ENCODE data around the gene QSOX2.

QSOX2 gene

DNA sequence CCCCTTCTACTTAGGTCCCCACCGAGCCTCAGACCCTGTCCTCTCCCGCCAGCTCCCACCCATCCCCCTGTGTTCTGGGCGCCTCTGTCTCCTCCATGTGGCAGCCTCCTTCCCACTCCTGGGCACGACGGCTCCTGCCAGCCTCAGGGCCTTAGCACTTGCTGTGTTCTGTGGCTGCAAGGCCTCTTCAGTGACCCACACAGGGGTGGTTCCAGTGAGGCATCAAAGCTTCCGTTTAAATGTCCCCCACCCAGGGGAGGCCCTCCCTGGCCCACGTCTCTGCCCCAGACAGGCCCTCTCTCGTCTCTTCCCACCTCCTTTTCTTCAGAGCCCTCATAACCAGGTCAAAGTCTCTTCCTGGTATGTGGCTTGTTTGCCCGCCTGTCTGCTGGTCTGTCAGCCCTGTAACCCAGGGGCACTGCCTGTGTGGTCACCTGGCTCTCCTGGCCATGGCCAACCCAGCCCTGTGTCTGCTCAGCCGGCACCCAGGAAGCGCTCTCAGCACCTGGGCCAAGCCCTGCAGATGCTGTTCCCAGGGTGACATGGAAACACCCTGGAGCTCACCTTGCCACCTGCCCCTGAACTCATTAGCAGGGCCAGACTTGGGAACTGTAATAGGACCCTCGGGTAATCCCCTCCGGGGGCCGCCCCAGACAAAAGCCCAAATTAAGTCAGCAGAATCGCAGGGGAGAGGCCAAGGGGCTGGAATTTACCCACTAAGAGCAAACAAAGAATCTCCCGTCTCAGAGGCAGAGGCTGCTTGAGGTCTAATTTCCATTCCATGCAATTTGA, 74.4 kb downstream of the QSOX2 start:
- DNase-seq, result no peak

DNA sequence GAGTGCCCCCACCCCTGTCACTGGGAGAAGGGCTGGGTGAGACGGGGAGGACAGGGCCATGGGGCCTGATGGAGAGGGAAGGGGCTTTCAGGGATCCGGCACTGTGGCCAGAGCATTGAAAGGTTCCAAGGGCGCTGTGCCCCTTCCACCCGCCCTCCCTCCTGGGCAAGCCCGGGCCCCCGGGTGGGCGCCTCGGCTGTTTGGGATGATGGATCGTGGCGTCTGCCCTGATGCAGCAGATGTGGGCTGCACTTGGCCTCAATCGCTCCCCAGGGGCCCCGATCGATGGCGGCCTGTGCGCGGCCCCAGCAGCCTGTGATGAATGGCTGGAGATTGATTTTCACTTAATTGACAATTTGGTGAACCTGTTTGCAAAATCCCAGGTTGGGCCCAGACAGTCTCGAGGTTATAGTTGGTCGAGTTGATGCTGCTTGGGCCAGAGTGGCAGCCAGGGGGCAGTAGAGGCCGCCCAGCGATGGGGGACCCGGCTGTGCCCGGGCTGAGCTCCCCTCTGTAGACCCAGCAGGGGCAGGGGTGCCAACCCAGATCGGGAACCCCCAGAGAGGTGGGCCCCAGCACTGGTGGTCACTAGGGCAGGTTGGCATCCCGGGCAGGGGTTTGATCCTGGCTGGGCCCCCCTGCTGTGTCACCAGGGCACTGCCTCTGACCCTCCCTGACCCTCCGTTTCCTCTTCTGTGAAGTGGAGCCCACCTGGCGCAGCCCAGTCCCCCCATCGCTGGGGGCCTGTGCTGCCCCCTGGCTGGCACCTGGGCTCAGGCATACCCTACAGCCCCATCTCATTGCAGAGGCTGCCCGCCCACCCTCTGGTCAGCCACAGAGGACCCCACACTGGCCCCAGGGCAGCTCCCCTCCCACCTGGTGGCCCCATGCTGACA, 75.4 kb downstream of the QSOX2 start:
- DNase-seq, result peak; percentile 71

DNA sequence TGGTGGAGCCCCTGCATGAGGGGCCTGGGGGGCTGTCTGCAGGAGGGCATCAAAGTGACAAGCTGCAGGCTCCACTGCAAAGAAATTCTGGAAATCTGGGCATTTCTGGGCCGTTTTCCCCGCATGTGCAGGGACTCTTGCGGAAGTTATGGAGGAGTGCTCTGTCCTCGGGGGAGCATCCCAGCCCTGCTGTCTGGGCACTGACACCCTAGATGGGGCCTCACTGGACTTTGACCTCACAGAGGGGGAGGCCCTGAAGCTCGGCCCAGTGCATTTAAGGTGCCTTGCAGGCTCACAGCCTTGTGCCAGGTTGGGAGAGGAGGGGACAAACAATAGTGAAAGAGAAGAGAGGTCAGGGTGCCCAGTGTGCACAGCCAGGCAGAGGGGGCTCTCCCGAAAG, 76.1 kb downstream of the QSOX2 start:
- no peak for DNase-seq

DNA sequence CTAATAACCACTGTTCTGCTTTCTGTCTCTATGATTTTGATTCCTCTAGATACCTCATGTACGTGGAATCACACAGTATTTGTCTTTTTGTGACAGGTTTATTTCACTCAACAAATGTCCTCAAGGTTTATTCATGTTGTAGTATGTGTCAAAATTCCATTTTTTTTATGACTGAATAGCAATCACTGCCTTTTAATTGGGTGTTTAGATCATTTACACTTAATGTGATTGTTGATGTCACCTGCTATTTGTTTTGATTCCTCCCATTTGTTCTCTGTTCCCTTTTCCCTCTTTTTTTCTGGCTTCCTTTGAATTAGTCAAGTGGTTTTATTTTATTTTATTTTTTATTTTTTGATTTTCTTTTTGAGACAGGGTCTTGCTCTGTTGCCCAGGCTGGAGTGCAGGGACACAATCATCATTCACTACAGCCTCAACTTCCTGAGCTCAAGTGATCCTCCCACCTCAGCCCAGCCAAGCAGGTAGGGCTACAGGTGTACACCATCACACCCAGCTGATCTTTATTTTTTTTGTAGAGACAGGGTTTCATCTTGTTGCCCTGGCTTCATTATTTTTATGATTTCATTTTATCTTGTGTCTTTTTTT, 82.3 kb downstream of the QSOX2 start:
- DNase-seq, result no peak

DNA sequence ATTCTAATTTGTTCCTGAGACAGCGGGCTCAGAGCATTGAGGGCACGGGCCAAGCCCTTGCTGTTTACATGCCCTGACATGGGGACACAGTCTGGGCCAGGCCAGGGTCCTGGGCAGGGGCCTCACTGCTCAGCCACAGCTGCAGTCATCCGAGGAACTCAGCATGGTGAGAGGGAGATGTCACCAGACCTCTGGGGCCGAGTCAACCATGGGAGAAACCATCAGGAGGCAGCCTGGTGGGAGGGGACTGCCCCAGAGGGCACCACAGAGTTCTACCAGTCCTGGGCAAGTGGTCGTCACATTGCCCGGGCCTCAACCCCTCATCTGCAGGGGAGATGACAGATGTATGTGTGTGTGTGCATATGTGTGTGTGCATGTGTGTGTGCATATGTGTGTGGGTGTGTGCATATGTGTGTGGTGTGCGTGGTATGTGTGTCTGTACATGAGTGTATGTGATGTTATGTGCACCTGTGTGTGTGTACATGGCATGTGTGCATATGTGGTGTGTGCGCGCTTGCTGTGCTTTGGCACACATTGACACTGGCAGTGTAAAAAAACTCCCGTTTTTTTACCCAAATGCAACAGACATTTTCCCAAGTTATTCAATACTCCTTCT, 84.5 kb downstream of the QSOX2 start:
- no peak for DNase-seq

DNA sequence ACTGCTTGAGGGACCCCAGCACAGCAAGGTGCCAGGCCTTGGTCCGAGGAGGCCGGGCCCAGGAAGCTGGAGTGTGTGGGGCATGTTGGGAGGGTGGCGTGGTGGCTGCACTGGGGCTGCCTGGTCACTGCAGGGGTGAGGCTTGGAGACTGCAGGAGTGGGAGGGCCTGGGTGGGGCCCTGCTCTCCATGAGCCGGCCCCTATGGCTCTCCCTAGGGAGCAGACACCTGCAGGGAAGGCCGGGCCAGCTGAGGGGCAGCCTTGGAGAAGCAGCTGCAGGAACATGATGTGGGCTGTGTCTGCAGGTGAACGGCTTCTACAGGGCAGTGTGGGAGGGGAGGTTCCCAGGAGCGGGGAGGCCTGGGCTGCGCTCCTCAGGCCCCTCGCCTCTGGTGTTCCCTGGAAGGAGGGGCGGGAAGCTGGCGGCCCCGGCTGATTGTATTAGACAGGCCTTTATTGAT, 85.2 kb downstream of the QSOX2 start:
- no peak for DNase-seq

DNA sequence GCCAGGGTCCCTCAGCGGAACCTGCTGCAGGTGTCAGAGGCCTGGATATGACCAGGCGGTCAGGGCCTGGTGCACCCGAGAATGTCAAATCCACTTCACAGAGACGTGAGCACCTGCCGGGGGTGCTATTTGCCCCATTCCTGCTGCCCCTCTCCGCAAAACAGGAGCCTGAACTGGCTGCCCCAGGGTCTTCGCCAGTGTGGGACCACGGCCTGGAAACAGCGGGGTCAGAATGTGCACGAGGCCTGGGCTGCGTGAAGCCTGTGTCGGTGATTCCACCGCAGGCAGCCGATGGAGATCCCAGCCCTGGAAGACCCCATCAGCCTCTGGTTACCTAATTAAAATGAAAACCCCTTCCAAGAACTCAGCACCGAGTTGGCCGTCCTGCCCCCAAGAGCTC, 85.8 kb downstream of the QSOX2 start:
- DNase-seq, result no peak

DNA sequence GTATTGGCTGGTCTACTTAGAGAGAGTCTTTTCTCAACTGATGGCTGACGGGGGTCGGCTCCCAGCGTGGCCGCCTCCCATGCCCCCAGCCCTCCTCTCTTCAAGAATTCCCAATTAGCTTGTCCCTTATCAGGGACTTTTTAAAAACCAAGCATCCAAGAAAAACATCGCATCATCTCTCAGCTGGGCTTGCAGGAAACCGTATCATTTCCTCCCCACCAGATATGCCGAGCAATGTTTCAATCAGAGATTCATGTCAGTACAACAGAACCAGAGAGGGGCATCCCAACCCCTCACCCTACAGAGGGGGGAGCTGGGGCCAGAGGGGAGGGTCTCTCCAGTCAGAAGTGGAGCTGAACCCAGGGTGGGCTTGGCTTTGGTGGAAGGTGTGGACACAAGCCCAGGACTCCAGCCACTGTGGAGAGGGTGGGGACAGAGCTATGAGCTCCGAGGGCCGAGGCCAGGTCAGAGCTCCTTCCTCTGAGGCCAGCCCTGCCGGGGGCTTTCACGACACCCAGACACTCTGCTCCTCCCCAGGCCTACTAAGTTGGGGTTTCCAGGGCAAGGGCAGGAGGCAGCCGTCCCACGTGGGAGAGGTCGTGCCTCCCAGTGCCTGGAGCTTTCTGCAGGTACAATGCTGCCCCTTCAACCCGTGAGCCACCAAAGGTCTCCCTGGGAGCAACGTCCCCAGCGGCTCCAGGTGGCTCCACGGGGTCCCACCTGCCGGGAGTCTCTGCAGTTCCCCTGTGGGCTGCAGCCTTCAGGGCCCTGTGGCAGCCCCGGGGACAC, 87.9 kb downstream of the QSOX2 start:
- DNase-seq, result no peak
